ENCODE results near the gene GPR75. TPM values are rescaled to one million over a fixed set of nuclear protein-coding genes. Genes with fewer than 3 reads are reported as not detected.
"Not testable (repeated sequence)": the region's sequence is repeated elsewhere in the genome, so short reads cannot be mapped to it uniquely, and the experiment has no call there.

GPR75 gene
- total RNA-seq, 1 donor from 2014 or later = 1.6 TPM

DNA sequence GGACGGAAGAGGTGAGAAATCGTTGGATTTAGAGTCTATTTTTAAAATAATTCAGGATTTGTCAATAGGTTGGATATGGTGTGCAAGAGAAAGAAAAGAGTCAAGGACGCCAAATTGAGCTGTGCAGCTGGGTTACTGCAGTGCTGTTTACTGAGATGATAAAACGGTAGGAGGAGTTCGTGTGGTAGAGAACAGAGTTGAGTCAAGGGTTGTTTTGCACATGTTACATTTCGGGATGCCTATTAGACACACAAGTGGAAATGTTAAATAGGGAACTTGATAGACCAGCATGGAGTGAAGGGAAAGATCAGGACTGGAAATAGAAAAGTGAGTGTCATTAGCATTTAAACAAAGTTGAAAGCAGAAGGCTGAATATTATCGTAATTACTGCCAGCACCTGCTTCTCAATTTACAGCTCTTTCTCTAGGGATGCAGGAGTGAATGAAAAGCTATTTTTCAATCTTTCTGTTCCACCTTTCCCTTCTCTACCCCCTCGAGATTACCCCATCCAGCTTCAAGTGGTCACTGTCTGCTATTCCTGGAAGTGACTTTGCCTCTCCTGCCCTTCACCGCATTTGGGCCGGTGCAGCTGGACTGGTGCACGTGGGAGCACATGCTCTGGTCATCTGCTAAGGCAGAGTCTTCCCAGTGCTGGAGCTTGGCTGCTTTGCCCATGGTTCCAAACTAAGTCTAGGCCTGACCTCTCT lies 30.3 kb downstream of the GPR75 start:
- Histone ChIP-seq H3K36me3 (ENCODE audit: control insufficient read depth, insufficient read depth, low read length) (no peaks in the 10 kb centered on the region), H3K27me3 (ENCODE audit: control insufficient read depth, insufficient read depth, low read length) (no peaks in the 10 kb centered on the region), H3K4me3 (ENCODE audit: low read depth, low read length) (no peak overlapping the region)
- no peak for TF ChIP-seq CTCF (IDR thresholded peaks at IDR 0.05; ENCODE audit: insufficient read depth, low read length, poor library complexity, severe bottlenecking)
- no peak for DNase-seq (ENCODE audit: low read depth)

DNA sequence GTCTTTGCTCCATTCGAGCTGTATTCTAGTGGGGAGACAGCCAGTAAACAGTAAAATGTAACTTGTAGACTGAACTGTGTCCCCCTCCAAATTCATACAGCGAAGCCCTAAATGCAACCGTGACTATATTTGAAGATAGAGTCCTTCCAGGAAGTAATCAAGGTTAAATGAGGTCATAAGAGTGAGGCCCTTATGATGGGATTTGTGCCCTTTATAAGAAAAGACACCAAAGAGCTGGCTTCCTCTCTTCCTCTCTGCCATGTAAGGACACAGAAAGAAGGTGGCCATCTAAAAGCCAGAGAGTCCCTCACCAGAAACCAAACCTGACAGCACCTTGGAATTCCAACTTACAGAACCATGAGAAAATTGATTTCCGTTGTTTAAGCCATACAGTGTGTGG lies 31.4 kb downstream of the GPR75 start:
- no peaks in the 10 kb centered on the region for H3K27me3 ChIP-seq (ENCODE audit: control insufficient read depth, insufficient read depth, low read length)
- no peaks in the 10 kb centered on the region for H3K36me3 ChIP-seq (ENCODE audit: control insufficient read depth, insufficient read depth, low read length)
- TF ChIP-seq CTCF (IDR thresholded peaks at IDR 0.05; ENCODE audit: insufficient read depth, low read length, poor library complexity, severe bottlenecking) = no peak
- no peak overlapping the region for H3K4me3 ChIP-seq (ENCODE audit: low read depth, low read length)
- DNase-seq (ENCODE audit: low read depth) = no peak

GRCh38 chr2:53827398-53828175 lies 32.2 kb downstream of the GPR75 start:
- TF ChIP-seq CTCF (IDR thresholded peaks at IDR 0.05; ENCODE audit: insufficient read depth, low read length, poor library complexity, severe bottlenecking) = no peak
- Histone ChIP-seq H3K4me3 (ENCODE audit: low read depth, low read length) (no peak overlapping the region), H3K27me3 (ENCODE audit: control insufficient read depth, insufficient read depth, low read length) (no peaks in the 10 kb centered on the region), H3K36me3 (ENCODE audit: control insufficient read depth, insufficient read depth, low read length) (no peaks in the 10 kb centered on the region)
- DNase-seq (ENCODE audit: low read depth) = no peak

DNA sequence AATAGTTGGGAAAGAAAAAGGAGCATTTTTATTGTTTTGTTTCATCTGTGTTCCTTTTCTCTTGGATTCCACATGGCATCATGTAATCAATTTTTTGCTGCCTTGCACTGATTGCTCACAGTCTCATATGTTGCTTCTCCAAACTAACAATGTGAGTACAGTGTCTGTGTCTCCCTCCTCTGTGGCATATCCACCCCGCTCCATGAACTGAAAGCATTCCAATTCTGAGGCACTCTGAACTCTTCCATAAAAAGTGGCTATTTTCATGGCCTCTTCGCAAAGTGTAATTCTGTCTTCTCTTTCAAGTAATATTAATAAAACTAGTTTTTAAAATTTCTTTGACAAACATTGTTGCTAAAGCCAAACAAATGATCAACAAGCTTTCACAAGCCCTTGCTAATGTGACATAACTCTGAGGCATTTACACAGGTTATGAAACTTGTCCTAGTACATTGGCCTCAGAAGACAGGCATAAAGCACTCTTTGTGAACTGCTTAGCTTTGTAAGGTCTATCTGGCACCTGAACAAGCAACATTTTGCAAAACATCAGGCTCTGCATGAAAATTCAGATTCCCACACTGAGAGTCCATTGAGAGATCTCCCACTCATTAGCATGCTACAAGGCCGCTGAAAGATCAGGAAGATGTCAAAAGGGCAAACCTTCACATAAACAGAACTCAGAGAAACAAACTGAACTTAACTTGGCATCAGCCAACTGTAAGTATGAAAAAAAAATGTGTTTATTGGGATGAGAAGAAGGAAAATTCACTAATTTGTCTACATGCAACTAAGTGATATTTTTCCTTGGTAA lies 33.0 kb downstream of the GPR75 start:
- no peaks in the 10 kb centered on the region for H3K36me3 ChIP-seq (ENCODE audit: control insufficient read depth, insufficient read depth, low read length)
- no peaks in the 10 kb centered on the region for H3K27me3 ChIP-seq (ENCODE audit: control insufficient read depth, insufficient read depth, low read length)
- no peak overlapping the region for H3K4me3 ChIP-seq (ENCODE audit: low read depth, low read length)
- TF ChIP-seq CTCF (IDR thresholded peaks at IDR 0.05; ENCODE audit: insufficient read depth, low read length, poor library complexity, severe bottlenecking) = no peak
- no peak for DNase-seq (ENCODE audit: low read depth)

GRCh38 chr2:53826030-53826410 lies 33.7 kb downstream of the GPR75 start:
- Histone ChIP-seq H3K4me3 (ENCODE audit: low read depth, low read length) (no peak overlapping the region), H3K36me3 (ENCODE audit: control insufficient read depth, insufficient read depth, low read length) (no peaks in the 10 kb centered on the region), H3K27me3 (ENCODE audit: control insufficient read depth, insufficient read depth, low read length) (no peaks in the 10 kb centered on the region)
- DNase-seq (ENCODE audit: low read depth) = no peak
- TF ChIP-seq CTCF (IDR thresholded peaks at IDR 0.05; ENCODE audit: insufficient read depth, low read length, poor library complexity, severe bottlenecking) = no peak

GRCh38 chr2:53823639-53824038 lies 36.1 kb downstream of the GPR75 start:
- not testable (repeated sequence) for H3K27me3 ChIP-seq (ENCODE audit: control insufficient read depth, insufficient read depth, low read length); DNase-seq (ENCODE audit: low read depth); H3K4me3 ChIP-seq (ENCODE audit: low read depth, low read length); H3K36me3 ChIP-seq (ENCODE audit: control insufficient read depth, insufficient read depth, low read length)

Measured in kidney epithelial cell (primary cell).